ENCODE measurements around the gene GIMAP4. TPM values are rescaled to one million over a fixed set of nuclear protein-coding genes. Genes with fewer than 3 reads are reported as not detected.

GIMAP4 gene
- total RNA-seq, 5 donors from 2014 or later (not counting 1 experiment from before 2014, with no cell fraction given): 121 to 341 (median 306) TPM

- Histone ChIP-seq H3K27ac (ENCODE audit: low read length) (peak overlapping the region; percentile 49), H3K27me3 (replicated peaks in 1 of 2; ENCODE audit: control insufficient read depth in 2 of 2, extremely low read depth in 1 of 2, insufficient read depth in 2 of 2, low read length in 1 of 2) (no peaks in the 10 kb centered on the region), H3K4me3 (ENCODE audit: control insufficient read depth in 1 of 2, extremely low read depth in 1 of 2, low read length in 1 of 2) (no peak overlapping the region), H3K36me3 (ENCODE audit: control insufficient read depth in 2 of 2, extremely low read depth in 1 of 2, insufficient read depth in 1 of 2, low read length in 1 of 2) (peaks cover 0 to 1% of the 10 kb centered on the region in 2 donors), H3K4me1 (ENCODE audit: control insufficient read depth in 1 of 2, extremely low read depth in 1 of 2, insufficient read depth in 2 of 2, low read length in 2 of 2) (peaks cover 11 to 15% of the 10 kb centered on the region in 2 experiments), H3K9me3 (no peaks in the 10 kb centered on the region)
- Mint-ChIP-seq H3K4me3 (peak overlapping the region in 1 of 3 donors; percentile 55), H3K27ac (peak overlapping the region; percentile 91), H3K4me1 (peaks cover 60 to 75% (median 70%) of the 10 kb centered on the region in 3 donors), H3K9me3 (peaks cover 3 to 29% (median 8%) of the 10 kb centered on the region in 3 donors), H3K36me3 (peaks cover 26% of the 10 kb centered on the region), H3K27me3 (no peaks in the 10 kb centered on the region)
- ChIA-PET CTCF (no interaction called here), POLR2A (interaction anchor here in 1 of 2 donors (0.6 to 0.9 kb wide), 2 partner anchors 95 to 213 kb away, joined by 3 read pairs; no protein-coding TSS in a partner anchor)
- ATAC-seq (replicated peaks in 1 of 4): no peak
- DNase-seq: no peak
- 70% methylated on average over 3 of the region's 3 CpGs for WGBS (ENCODE audit: insufficient coverage)
These were observed 52.9 kb downstream of the GIMAP4 start for GRCh38 chr7:150620061-150620460.

GRCh38 chr7:150620617-150621371, 53.6 kb downstream of the GIMAP4 start:
- peak; percentile 10 to 51 (median 46) for ATAC-seq (replicated peaks in 1 of 4)
- H3K27ac ChIP-seq (ENCODE audit: low read length): peak overlapping the region; percentile 49

DNA sequence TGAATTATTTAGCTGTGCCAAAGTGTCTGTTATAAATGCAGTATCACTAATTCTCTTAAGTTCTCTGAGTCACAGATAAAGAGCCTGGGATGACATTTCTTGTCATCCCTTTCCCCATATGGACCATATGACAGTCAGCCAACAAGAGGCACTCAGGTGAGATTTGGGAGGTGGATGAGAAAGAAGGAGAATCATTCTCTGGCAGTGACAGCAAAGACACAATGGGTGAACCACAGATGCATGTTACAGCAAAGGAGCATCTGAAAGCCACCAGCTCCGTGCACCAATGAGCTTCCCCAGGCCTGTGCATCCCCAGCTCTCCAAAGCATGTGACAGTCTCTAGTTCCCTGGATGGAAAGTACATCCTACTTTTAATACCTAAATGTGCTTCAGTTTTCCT, 54.2 kb downstream of the GIMAP4 start:
- no peaks in the 10 kb centered on the region for H3K9me3 ChIP-seq
- H3K36me3 Mint-ChIP-seq: peaks cover 39% of the 10 kb centered on the region
- 33% methylated on average over 1 of the region's 1 CpG for WGBS (ENCODE audit: insufficient coverage)
- peaks cover 2 to 8% of the 10 kb centered on the region in 2 donors for H3K36me3 ChIP-seq (ENCODE audit: control insufficient read depth in 2 of 2, extremely low read depth in 1 of 2, insufficient read depth in 1 of 2, low read length in 1 of 2)
- H3K27me3 Mint-ChIP-seq: no peaks in the 10 kb centered on the region
- ATAC-seq (replicated peaks in 1 of 4) (peak in 3 of 4 experiments; percentile 36 to 46 (median 41)), DNase-seq (peak in 1 of 35 experiments; percentile 14)
- H3K27me3 ChIP-seq (replicated peaks in 1 of 2; ENCODE audit: control insufficient read depth in 2 of 2, extremely low read depth in 1 of 2, insufficient read depth in 2 of 2, low read length in 1 of 2): no peaks in the 10 kb centered on the region
- H3K4me3 Mint-ChIP-seq: peak overlapping the region in 2 of 3 donors; percentile 1 to 55
- ChIA-PET CTCF (interaction anchor here in 1 of 2 donors (0.6 kb wide), 1 partner anchor 27 kb away, joined by 3 read pairs; no protein-coding TSS in a partner anchor), POLR2A (interaction anchor here in 1 of 2 donors (0.9 kb wide), 1 partner anchor 80 kb away, joined by 3 read pairs; no protein-coding TSS in a partner anchor)
- H3K9me3 Mint-ChIP-seq: peaks cover 3 to 36% (median 13%) of the 10 kb centered on the region in 3 donors
- H3K4me1 ChIP-seq (ENCODE audit: control insufficient read depth in 1 of 2, extremely low read depth in 1 of 2, insufficient read depth in 2 of 2, low read length in 2 of 2): peaks cover 10 to 17% of the 10 kb centered on the region in 2 experiments
- H3K4me1 Mint-ChIP-seq: peaks cover 66 to 78% (median 77%) of the 10 kb centered on the region in 3 donors
- H3K27ac Mint-ChIP-seq: peak overlapping the region; percentile 91
- peak overlapping the region; percentile 49 for H3K27ac ChIP-seq (ENCODE audit: low read length)
- H3K4me3 ChIP-seq (ENCODE audit: control insufficient read depth in 1 of 2, extremely low read depth in 1 of 2, low read length in 1 of 2): no peak overlapping the region

More at GRCh38 chr7:150620617-150621371, 53.6 kb downstream of the GIMAP4 start:
- Mint-ChIP-seq H3K4me1 (peaks cover 62 to 75% (median 72%) of the 10 kb centered on the region in 3 donors), H3K27ac (peak overlapping the region; percentile 91), H3K27me3 (no peaks in the 10 kb centered on the region), H3K4me3 (peak overlapping the region in 2 of 3 donors; percentile 1 to 55), H3K9me3 (peaks cover 3 to 36% (median 13%) of the 10 kb centered on the region in 3 donors), H3K36me3 (peaks cover 33% of the 10 kb centered on the region)
- ChIA-PET CTCF (no interaction called here), POLR2A (interaction anchor here (0.6 to 0.9 kb wide), 3 partner anchors 81 to 214 kb away, joined by 3 read pairs; no protein-coding TSS in a partner anchor)
- peaks cover 0 to 3% of the 10 kb centered on the region in 2 donors for H3K36me3 ChIP-seq (ENCODE audit: control insufficient read depth in 2 of 2, extremely low read depth in 1 of 2, insufficient read depth in 1 of 2, low read length in 1 of 2)
- WGBS (ENCODE audit: insufficient coverage): 27% methylated on average over 2 of the region's 3 CpGs
- no peaks in the 10 kb centered on the region for H3K27me3 ChIP-seq (replicated peaks in 1 of 2; ENCODE audit: control insufficient read depth in 2 of 2, extremely low read depth in 1 of 2, insufficient read depth in 2 of 2, low read length in 1 of 2)
- no peaks in the 10 kb centered on the region for H3K9me3 ChIP-seq
- DNase-seq: peak in 1 of 35 experiments; percentile 27
- peaks cover 4 to 17% of the 10 kb centered on the region in 2 experiments for H3K4me1 ChIP-seq (ENCODE audit: control insufficient read depth in 1 of 2, extremely low read depth in 1 of 2, insufficient read depth in 2 of 2, low read length in 2 of 2)
- H3K4me3 ChIP-seq (ENCODE audit: control insufficient read depth in 1 of 2, extremely low read depth in 1 of 2, low read length in 1 of 2): no peak overlapping the region

Other genes with a start within 250 kb of the GIMAP4 start
- gene LRRC61, start 244.0 kb upstream of the GIMAP4 start, total RNA-seq: 10 to 100 TPM in 4 of 5 donors, 1 to 10 TPM in 1; 8.8 to 21.4 (median 16.6) TPM
- 10 to 100 TPM in 4 of 5 donors, 1 to 10 TPM in 1; 9.2 to 14.6 (median 12.4) TPM for gene ACTR3C, start 243.8 kb upstream of the GIMAP4 start, total RNA-seq
- 1 to 10 TPM in 3 of 5 donors, not detected in 2; 2.7 to 3.2 (median 2.7) TPM for gene RARRES2, start 225.8 kb upstream of the GIMAP4 start, total RNA-seq
- gene REPIN1, start 198.6 kb upstream of the GIMAP4 start, total RNA-seq: 100 to 1,000 TPM in 3 of 5 donors, 10 to 100 TPM in 2; 64.0 to 110 (median 101) TPM
- gene ZNF775, start 188.1 kb upstream of the GIMAP4 start, total RNA-seq: 1 to 10 TPM; 1.9 to 8.6 (median 6.3) TPM
- gene GIMAP8, start 116.8 kb upstream of the GIMAP4 start, total RNA-seq: 10 to 100 TPM; 17.8 to 54.6 (median 50.1) TPM
- gene GIMAP7, start 52.5 kb upstream of the GIMAP4 start, total RNA-seq: 100 to 1,000 TPM in 3 of 5 donors, 10 to 100 TPM in 2; 76.8 to 430 (median 392) TPM
- 100 to 1,000 TPM in 3 of 5 donors, 10 to 100 TPM in 2; 55.0 to 168 (median 150) TPM for gene GIMAP6, start 65.0 kb downstream of the GIMAP4 start, total RNA-seq
- gene GIMAP2, start 118.3 kb downstream of the GIMAP4 start, total RNA-seq: 100 to 1,000 TPM in 4 of 5 donors, 10 to 100 TPM in 1; 83.2 to 226 (median 183) TPM
- gene GIMAP1, start 149.2 kb downstream of the GIMAP4 start, total RNA-seq: 10 to 100 TPM; 23.5 to 99.9 (median 76.8) TPM
- 100 to 1,000 TPM in 3 of 5 donors, 10 to 100 TPM in 2; 82.8 to 271 (median 248) TPM for gene GIMAP5, start 170.0 kb downstream of the GIMAP4 start, total RNA-seq
- under 1 TPM in 4 of 5 donors, not detected in 1; 0.30 to 0.92 (median 0.63) TPM for gene TMEM176B, start 233.0 kb downstream of the GIMAP4 start, total RNA-seq
- under 1 TPM in 3 of 5 donors, not detected in 2; 0.43 to 0.79 (median 0.73) TPM for gene TMEM176A, start 233.4 kb downstream of the GIMAP4 start, total RNA-seq

All from T-cell (primary cell).